Stimulated activated CD4-positive, alpha-beta T cell treated with anti-CD3 and anti-CD28 coated beads, Interleukin-4, amount 100 ng/mL, for 24 hours (primary cell): Measurements from ENCODE around the gene FEM1A.
"Not testable (repeated sequence)": the region's sequence is repeated elsewhere in the genome, so short reads cannot be mapped to it uniquely, and the experiment has no call there.

Experiments
- DNase-seq: peaks from one replicate; pipeline ENCODE4 v3.0.0-alpha.2; 2020

Gene FEM1A

DNA sequence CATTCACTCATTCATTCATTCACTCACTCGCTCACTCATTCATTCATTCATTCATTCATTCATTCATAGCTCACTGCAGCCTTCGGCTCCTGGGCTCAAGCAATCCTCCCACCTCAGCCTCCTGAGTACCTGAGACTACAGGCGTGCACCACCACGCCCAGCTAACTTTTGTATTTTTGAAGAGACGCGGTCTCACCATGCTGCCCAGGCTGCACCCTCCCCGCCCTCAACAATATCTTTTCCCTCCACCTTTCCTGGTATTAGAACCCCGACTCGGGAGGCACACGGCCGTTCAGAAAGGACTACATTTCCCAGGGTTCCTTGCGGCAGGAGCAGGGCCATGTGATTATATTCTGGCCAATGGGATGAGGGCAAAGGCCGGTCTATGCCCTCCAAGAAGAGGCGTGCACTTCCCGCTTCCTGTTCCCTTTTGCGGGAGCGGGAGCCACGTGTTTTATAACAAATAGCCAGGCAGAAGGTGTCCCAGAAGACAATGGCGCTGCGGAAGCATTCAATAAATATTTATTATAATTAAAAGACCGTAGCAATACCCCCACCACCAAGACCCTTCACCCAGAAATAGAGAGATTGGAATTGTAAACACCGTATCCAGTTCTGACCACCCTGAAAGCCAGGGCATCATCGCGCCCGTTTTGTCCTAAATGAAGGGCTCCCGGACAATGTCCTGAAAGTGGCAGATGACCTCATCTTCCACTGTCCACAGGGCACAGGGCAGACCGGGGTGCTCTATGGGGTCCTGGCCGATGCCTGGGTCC lies 24.1 kb downstream of the FEM1A start:
- peak; percentile 86 for DNase-seq

DNA sequence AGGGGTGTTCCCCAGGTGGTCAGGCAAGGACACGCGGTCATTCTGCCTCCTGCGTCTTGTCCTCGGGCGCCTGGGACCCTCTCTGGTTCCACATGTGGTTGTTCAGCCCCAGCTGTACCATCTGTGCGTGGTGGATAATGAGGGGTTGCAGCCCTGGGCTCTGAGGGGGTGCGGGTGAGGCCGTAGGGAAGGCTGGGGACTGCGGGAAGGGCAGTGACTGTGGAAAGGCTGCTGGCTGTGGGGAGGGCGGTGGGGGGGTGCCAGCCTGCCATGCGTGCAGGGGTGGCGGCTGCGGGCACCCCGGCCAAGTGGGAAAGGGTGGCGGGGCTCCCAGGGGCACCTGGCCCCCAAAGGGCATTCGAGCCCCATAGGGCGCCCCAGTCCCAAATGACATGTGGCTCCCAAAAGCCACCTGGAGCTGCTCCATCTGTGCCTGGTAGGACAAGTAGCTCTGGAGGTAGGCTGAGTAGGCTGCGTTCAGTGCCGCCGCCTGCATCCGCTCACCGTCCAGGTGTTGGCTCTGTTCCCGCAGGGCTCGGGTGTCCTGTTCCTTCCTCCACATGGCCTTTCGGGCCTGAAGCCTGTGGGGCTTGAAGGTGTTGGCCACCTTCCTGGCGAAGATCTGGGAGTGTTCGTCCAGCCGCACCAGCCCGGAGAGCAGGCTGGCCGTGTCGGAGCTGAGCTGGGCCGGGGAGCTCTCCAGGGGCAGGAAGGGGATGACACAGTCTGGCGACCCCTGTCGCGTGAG lies 24.8 kb downstream of the FEM1A start:
- no peak for DNase-seq

DNA sequence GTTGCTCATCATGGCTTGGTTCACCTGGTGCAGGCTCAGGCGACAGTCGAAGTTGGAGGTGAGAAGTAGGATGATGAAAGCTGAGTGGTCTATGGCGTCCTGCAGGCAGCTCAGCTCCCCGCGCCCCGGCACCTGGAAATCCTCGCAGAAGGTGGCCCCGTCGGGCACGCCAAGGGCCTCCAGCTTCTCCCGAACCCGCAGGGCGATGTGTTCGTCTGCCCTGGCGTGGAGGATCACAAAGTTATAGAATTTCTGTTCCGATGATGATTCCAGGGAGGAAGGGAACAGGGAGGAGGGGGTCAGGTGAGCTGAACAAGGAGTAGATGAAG lies 25.4 kb downstream of the FEM1A start:
- DNase-seq, result no peak

DNA sequence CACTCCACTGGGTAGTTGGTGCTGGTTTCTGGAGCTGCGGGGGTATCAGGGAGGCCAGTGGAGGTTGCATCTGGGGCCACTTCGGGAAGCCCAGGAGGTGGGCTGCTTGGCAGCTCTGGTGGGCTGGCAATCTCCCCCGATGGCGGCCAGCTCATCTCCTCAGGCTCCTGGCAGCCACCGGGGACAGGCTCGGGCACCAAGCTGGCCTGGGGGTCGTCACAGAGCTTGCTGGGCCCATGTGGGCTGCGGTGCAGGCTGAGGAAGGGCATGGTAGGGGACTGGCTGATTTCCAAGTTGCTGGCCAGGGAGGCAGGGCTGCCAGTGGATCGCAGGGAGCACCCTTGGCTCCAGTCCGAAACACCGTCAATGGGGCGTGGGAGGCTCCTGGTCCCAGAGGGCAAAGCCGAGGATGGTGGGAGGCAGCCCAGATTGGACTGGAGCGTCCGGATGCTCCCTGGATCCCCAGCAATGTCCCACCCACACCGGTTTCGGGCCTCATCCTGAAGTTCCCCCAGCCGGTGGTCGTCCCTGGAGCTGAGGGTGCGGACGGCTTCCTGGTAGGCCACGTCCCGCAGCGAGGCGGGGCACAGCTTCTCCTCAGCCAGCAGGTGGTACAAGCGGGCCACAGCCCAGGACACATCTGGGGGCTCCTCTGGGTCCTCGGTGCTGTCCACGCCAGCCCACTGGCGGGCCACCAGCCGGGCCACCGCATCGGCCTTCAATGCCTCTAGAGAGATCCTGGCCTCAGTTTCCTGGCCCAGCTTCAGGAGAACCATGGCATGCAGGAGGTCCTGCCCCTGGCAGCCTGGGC lies 26.1 kb downstream of the FEM1A start:
- no peak for DNase-seq

DNA sequence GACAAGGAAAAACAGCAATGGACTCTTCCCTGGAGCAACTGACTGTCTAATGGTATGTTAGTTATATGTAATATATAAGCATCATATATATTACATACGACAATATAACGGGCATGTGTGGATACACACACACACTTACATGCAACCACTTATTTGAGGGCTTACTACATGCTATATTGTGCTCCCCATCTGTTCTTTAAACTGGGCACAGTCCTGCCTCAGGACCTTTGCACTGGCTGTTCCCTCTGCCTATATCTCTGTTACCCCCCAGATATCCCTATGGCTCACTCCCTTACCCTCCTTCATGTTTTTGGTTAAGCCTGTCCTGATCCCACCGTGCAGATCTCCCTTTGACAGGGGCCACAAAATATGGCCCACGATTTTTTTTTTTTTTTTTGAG lies 29.7 kb downstream of the FEM1A start:
- no peak for DNase-seq

DNA sequence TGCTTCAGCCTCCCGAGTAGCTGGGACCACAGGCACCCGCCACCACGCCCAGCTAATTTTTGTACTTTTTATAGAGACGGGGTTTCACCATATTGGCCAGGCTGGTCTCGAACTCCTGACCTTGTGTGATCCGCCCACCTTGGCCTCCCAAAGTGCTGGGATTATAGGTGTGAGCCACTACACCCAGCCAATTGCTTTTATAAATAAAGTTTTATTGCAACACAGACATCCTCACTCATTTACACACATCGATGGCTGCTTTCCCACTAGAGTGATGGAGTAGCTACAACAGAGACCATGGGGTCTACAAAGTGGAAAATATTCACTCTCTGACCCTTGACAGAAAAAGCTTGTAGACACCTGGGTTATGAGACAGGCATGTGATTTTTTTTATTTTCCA lies 30.8 kb downstream of the FEM1A start:
- not testable (repeated sequence) for DNase-seq

DNA sequence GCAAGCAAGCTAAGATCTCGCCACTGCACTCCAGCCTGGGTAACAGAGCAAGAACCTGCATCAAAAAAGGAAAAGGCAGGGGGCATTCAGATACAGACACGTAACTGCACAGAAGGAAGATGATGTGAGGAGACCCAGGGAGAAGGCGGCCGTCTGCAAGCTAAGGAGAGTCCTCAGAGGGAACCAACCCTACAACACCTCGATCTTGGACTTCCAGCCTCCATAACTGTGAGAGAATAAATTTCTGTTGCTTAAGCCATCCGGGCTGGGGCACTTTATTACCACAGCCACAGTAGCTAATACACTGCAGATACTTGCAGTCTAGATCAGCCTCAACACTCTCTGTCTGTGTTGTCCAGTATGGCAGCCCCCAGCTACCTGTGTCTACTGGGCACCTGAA lies 32.0 kb downstream of the FEM1A start:
- DNase-seq, result no peak

DNA sequence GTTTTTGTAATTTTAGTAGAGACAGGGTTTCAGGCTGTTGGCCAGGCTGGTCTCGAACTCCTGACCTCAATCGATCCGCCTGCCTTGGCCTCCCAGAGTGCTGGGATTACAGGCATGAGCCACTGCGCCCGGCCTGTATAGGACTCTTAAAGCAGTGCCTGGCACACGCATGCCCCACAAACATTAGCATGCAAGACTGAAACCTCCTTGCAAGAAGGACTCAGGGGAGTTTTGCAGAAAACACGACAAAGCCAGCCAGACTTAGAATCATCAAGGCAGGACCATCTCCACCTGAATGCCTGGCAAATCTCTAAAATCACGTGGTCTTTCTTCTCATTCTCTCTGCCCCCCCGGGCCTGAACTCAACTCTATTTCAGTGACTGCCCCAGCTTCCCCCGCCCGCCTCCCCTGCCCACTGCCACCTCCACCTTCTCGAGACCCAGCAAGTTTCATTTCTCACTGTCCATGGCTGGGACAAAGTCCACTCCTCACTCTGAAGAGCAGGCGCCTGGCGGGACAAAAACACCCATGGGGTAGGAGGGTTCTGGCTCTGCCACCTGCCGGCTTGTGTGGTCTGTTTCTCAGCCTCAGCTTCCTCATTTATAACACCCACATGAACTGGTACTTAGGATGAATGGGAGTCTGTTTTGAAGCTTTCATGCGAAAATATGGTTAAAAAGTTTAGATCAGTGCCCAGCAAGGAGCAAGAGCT lies 37.6 kb downstream of the FEM1A start:
- no peak for DNase-seq

DNA sequence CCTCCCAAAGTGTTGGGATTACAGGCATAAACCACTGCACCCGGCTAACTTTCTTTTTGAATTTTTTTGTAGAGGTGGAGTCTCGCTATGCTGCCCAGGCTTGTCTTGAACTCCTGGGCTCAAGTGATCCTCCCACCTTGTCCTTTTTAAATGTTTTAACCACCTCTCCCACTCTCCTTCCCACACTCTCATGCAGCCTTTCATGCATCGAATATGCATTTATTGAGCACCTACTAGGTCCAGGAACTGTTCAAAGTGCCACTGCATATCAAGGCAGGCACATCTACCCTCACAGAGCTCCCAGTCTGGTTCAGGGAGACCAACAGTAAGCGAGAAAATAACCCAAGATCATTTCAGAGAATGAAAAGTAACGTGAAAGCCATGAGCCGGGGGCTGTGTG lies 38.8 kb downstream of the FEM1A start:
- DNase-seq, result no peak

DNA sequence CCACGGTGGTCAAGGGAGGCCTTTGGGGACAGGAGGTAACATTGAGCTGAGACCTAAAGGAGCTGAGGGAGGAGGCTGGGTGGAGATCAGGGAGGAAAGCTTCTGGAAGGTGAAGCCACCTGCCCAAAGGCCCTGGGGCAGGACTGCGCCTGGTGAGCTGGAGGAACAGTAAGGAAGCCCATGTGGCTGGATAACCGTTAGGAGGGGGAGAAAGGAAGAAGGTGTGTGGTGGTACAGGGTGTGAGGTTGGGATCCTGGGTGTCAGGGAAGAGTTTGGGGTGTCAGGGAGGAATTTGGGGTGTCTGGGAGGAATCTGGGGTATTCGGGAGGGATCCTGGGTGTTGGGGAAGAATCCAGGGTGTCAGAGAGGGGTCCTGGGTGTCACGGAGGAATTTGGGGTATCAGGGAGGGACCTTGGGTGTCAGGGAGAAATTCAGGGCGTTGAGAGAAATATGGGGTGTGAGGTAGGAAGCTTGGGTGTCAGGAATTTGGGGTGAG lies 39.3 kb downstream of the FEM1A start:
- no peak for DNase-seq

DNA sequence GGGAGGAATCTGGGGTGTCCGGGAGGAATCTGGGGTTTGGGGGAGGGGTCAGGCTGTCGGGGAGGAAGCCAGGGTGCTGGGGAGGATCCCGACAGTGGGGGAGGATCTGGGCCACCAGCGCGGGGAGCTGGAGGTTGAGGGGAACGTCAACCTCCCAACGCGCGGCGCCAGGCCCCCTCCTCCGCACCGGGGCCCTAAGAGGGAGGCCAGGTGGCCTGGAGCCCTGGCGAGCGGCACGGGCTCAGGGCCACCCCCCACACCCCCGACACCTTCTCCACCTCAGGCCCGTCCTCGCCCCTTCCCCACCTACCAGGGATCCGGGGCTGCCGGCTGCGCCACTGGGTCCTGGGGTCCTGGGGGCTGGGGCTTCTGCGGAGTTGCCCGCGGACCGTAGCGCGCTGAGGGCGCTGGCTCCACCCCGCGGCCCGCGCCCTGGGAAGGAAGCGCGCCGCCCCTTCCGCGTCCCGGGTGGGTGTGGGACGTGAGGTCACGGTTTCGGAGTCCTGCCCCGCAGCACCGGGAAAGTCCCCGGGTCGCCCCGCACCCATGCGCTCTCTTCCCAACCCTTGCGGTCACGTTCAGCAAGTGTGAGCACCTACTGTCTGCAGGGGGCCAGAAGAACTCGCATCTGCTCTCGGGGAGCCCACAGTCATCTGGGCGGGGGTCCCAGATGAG lies 39.9 kb downstream of the FEM1A start, which contains the start of gene TICAM1:
TICAM1 (minus strand) TSS at position 409 of the 675 bp plus-strand sequence. CDS start 13,335 bp downstream, outside the sequence.
- peak; percentile 81 for DNase-seq

DNA sequence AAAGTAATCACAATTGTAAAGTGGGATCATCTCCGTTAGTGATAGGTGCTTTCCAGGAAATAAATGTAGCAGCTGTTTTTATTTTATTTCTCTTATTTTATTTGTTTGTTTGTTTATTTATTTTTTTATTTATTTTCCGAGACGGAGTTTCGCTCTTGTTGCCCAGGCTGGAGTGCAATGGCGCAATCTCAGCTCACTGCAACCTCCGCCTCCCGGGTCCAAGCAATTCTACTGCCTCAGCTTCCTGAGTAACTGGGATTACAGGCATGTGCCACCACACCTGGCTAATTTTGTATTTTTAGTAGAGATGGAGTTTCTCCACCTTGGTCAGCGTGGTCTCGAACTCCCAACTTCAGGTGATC lies 40.4 kb downstream of the FEM1A start:
- DNase-seq, result not testable (repeated sequence)

DNA sequence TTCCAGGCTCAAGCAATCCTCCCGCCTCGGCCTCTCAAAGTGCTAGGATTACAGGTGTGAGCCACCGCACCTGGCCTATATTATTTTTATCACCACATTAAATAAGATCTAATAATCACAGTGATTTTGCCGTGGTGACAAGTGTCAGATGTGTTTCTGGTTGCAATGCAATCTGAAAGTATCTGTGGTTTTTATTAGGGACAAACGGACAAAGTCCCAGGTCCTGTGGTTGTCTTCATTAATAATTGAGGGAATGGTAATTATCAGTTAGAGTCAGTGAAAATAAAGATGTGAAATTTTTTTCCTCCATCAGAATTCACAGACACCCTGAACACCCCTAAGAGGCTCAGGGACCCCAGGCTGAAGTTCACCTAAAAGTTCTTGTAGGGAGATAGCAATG lies 41.2 kb downstream of the FEM1A start:
- DNase-seq, result no peak

DNA sequence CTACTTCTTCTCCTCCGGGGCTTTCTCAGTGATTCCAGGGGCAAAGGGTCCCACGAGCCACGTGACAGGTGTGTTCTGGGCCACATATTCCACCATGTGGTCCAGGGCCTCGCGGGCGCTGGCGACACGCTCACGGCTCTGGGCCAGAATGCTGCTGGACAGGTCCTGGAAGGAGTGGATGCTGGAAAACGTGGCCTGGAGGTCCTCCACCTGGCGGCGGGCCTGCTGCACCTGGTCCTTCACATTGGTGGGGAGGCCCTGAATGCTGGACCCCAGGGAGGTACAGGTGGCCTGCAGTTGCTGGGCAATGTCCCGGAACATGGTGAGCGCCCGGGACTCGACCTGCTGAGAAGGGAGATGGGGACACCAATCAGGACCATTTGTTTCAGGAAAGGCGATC lies 47.7 kb downstream of the FEM1A start:
- no peak for DNase-seq

DNA sequence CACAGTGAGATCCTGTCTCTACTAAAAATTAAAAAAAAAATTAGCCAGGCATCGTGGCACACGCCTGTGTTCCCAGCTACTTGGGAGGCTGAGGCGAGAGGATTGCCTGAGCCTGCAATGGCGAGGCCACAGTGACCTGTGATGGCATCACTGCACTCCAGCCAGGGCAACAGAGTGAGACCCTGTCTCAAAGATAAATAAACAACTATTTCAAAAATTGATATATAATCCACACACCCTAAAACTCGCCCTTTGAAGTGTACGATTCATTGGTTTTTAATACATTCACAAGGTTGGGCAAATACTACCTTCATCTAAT lies 52.1 kb downstream of the FEM1A start:
- no peak for DNase-seq

DNA sequence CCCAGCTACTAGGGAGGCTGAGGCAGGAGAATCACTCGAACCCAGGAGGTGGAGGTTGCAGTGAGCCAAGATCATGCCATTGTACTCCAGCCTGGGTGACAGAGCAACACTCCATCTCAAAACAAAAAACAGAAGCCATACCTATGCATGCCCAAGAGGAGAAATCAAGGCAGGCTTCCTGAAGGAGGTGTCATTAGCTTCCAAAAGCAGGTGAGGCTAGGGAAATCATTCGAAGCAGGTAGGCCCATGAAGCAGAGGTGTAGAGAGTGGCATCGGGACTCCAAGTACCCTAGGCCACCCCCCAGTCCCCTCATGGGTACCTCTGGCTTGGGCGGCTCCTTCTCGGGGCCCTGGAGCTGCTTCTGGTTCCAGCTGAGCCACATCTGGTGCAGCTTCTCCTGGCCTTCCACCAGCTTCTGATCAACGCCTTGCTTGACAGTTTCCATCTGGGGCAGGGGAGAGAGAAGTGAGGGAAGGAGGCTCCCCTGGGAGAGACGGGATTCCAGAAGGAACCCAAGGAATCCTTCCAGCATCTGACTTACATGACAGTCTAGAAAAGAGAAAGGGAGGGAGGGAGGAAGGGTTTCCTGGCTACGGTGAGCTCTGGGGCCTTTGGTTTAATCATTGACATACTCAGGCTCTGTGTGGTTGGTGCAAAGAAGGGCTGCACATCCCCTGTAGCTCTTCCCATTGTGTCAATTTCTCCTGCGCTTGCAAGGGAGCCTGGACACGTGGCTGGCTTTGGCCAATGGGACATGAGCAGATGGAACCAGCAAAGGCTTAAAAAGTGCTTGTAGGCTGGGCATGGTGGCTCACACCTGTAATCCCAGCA lies 53.0 kb downstream of the FEM1A start:
- no peak for DNase-seq

DNA sequence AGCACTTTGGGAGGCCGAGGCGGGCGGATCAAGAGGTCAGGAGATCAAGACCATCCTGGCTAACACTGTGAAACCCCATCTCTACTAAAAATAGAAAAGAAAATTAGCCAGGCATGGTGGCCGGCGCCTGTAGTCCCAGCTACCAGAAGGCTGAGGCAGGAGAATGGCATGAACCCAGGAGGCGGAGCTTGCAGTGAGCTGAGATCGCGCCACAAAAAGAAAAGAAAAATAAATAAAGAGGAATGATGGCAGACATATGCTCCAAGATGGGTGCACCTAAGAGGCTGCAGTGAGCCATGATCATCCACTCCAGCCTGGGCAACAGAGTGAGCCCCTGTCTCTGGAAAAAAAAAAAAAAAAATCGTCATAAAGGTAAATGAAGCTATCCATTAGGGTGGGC lies 54.4 kb downstream of the FEM1A start:
- not testable (repeated sequence) for DNase-seq

DNA sequence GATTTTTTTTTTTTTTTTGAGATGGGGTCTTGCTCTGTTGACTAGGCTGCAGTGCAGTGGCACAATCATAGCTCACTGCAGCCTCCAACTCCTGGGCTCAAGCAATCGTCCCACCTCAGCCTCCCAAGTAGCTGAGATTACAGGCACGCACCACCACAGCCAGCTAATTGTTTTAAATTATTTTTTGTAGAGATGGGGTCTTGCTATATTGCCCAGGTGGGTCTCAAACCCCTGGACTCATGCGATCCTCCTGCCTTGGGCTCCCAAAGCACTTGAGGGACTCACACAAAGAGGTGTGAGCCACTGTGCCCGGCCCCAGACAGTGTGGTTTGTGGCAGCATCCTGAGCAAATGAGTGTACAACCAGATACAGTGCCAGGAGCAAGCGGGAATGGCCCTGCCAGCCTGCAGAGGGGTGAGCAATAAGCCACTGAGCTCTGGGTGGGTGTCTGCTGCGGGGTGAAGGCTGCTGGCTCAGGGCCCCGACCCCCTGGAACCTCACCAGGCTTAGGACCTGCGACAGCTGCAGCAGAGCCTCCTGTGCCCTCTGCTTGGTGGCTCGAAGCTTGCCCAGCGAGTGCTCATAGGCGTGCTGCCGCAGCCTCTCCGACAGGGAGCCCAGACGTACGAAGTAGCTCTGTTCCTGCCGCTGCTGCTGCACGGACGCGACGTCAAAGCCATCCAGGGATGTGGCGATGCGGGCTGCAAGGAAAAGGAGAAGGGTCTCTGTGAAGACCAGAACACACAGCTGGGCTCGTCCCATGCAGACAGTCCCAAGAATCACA lies 55.8 kb downstream of the FEM1A start:
- DNase-seq, result no peak

DNA sequence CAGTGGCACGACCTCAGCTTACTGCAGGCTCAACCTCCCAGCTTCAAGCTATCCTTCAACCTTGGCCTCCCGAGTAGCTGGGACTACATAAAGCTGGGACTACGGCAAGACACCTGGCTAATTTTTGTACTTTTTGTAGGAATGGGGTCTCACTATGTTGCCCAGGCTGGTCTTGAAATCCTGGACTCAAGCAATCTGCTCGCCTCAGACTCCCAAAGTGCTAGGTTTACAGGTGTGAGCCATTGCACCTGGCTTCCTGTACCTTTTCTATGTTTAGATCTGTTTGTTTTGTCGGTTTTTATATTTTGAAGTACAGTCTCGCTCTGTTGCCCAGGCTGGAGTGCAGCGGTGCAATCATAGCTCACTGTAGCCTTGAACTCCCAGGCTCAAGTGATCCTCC lies 57.5 kb downstream of the FEM1A start:
- DNase-seq, result no peak
